Fibroblast of gingiva (primary cell): ENCODE data around the gene NUDT3.
"Not testable (repeated sequence)": the region's sequence is repeated elsewhere in the genome, so short reads cannot be mapped to it uniquely, and the experiment has no call there.

Experiments
- DNase-seq: peaks from one replicate; pipeline ENCODE4 v3.0.0-alpha.2; 2011; ENCODE audit warnings: low read depth

The NUDT3 gene

GRCh38 chr6:34392497-34393190 lies at the start of gene NUDT3:
NUDT3 (minus strand) TSS chr6:34392669; CDS start chr6:34392362, 307 bp downstream.
- DNase-seq, result peak; percentile 91

DNA sequence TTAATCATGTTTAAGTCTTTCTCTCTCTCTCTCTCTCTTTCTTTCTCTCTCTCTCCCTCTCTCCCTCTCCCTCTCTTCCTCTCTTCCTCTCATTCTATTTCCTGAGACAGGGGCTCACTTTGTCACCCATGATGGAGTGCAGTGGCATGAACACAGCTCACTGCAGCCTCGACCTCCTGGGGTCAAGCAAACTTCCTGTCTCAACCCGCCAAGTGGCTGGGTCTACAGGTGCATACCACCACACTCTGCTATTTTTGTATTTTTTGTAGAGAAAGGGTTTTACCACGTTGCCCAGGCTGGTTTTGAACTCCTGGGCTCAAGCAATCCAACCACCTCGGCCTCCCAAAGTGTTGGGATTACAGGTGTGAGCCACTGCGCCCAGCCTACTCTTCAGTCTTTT lies 49.1 kb upstream of the NUDT3 start:
- no peak for DNase-seq

GRCh38 chr6:34439442-34439841 lies 47.0 kb upstream of the NUDT3 start:
- DNase-seq, result no peak

- DNase-seq, result no peak
These were observed 46.2 kb upstream of the NUDT3 start for GRCh38 chr6:34438705-34439104.

DNA sequence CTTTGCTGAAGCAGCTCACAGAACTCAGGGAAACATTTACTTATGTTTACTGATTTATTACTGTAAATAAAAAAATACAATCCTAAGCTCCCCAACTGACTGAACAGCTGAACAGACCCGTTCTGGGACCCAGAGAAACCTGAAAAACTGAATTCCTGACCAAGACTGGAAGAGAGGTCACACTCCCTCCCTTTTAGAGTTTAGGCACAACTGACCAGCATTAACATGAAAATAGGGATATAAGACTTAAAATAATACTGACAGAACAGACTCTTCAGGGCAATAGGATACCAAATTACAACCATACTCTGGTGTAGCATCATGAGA lies 45.1 kb upstream of the NUDT3 start:
- DNase-seq, result no peak

DNA sequence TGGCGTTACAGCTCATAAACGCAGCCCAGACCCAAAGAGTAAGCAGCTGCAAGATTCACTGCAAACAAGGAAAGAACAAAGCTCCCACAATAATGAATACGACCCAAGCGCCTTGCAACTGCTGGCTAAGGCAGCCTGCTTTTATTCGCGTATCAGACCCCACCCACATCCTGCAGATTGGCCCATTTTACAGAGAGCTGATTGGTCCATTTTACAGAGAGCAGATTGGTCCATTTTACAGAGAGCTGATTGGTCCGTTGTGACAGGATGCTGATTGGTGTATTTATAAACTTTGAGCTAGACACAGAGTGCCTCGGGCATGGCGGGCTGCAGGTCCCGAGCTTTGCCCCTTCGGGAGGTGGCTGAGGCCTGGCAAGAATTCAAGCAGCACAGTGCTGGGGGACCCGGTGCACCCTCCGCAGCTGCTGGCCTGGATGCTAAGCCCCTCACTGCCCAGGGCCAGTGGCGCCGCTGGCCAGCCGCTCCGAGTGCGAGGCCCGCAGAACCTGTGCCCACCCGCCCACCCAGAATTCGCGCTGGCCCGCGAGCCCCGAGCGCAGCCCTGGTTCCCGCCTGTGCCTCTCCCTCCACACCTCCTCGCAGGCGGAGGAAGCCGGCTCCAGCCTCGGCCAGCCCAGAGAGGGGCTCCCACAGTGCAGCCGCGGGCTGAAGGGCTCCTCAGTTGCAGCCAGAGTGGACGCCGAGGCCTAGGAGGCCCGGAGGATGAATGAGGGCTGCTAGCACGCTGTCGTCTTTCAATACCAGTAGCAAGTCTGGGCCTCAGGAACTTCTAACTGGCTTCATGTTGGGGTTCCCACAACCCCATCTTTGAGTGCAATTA lies 44.6 kb upstream of the NUDT3 start:
- no peak for DNase-seq

GRCh38 chr6:34435916-34436315 lies 43.4 kb upstream of the NUDT3 start:
- DNase-seq, result no peak

DNA sequence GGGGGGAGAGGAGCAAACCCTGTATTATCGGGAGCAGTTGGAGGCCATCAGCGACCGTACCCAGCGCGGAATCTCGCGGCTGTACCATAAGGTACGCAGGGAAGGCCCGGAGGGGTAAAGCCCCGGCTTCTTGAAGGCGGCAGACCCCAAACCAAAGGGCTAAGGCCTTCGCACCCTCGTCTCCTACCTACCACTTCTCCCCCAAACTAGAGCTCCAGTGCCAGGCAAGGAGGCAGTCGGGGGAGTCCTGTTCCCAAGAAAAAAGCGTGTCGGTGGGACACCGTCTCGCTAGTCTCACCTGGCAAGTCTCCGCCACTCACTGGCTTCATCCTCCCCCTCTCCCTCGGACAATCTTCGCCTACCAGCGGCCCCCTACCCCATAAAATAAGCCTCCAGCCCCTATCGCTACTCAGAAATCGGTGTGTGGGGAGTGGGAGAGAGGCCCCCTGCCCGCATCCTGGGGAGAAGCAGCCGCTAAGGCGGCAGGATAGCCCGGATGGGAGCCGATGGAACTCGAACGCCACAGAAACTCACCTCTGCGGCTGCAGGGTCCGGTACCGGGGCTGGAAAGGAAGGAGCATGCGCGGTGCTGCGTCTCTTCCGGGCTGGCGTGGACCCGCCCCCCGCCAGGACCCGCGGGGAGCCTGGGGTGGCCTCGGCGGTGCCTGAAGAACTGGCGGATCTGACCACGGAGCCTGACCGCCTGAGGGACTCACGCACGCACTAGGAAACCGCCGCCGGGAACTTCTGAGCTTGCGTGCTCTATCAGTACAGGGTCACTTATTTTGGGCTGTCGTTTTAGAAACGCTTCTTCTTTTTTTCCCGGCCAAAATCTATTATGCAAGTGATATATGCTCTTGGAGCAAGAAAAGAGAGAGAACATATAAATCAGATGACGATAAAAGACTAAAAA lies 33.3 kb upstream of the NUDT3 start, which contains the start of gene RPS10:
TSS of gene RPS10 (minus strand) at position 572 of the 913 bp plus-strand sequence. CDS start 848 bp downstream, outside the sequence.
- DNase-seq, result peak; percentile 94

DNA sequence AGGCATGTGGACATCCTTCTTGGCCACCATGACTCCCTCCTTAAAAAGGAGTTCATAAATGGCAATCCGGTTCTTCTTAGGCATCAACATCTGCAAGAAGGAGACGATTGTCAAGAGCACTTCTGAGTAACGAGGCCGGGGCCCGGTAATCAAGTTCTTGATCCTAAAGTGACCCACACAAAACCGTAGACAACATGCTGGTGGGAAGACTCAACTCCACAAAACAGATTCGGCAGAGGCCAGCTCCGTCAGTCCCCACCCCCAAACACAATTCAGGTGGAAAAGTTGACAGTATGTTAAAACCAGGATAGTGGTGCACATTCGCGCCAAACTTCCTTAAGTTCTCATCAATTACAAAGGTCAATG lies 32.6 kb upstream of the NUDT3 start:
- DNase-seq, result no peak

DNA sequence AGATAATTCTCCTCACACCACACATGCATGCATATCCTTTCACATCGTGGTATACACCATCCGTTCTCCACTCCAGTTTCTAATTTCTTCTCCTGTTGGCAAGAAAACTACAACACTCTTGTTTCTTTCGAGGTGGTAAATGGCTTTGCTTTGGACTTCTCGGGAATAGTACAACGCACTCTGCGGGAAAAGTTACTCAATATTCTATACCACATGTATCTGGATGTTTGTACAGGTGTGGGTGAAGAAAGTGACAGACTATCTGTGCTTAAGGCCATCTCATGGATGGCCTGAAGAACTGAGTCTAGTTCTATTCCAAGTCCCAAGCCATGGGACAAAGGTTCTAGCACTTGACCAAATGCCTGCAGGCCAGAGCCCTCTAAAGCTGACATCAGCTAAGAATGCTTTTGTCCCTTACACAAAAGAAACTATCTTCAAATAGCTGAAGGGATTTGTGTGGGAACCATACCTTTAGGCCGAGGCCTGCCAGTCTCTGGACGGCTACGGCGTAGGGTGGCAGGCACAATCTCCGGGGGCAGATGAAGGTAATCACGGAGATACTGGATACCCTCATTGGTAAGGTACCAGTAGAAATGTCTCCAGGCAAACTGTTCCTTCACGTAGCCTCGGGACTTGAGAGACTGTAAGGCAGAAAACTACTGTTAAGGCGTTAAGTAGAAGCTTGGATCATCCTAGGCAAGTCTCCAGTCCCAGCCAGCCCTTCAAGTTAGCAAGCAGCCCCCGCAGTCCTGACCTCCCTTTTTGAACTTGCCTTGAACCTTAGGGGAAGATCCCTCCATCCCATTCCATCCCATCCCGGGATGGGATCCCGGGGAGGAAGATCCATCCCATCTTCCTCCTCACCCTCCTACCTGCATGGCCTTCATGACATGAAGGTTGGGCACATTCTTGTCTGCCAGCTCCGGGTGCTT lies 32.0 kb upstream of the NUDT3 start:
- DNase-seq, result no peak

DNA sequence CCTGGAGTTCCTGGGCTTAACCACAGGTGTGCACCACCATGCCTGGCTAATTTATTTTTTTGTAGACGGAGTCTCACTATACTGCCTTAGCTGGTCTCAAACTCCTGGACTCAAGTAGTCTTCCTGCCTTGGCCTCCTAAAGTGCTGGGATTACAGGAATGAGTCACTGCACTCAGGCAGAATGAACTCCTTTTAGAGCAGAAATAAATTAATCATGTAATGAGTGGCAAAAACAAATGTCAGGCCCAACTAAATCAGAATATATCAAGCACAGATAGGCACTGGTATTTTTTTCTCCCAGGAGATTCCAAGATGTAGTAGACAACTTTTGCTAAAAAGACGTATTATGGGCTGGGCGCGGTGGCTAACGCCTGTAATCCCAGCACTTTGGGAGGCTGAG lies 30.8 kb upstream of the NUDT3 start:
- DNase-seq, result no peak

GRCh38 chr6:34418367-34418766 lies 25.9 kb upstream of the NUDT3 start:
- no peak for DNase-seq

GRCh38 chr6:34416877-34417371 lies 24.5 kb upstream of the NUDT3 start:
- no peak for DNase-seq

DNA sequence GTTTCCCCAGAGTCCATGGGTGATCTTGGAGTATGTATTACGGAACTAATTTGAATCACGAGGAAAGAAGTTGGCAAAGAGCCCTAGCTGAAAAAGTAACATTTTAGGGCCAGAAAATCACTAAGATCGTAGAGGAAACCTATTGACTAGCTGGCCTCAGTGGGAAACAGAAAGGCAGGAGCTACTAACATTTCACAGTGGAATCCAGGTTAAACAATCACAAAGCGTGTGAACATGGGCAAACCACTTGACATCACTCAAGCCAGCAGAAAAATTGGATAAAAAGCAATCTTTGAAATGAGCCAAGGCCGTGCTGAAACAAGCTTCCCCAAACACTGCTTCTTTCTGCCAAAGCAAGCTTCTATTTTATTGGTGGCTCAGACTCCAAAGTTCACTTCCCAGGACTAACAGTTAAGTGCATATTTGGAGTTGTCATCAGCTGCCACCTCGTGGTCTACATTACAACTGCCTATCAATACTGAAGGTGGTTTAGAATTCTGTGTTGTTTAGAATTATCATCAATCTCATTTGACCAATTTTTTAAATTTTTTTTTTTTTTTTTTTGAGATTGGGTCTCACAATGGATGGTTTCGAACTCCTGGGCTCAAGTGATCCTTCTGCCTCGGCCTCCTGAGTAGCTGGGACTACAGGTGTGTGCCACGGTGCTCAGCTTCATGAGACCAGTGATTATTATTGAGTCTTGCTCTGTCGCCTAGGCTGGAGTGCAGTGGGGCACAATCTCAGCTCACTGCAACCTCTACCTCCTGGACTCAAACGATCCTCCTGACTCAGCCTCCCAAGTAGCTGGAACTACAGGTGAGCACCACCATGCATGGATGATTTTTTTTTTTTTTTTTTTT lies 22.8 kb upstream of the NUDT3 start:
- peak; percentile 83 for DNase-seq

- DNase-seq, result no peak
These were observed 20.3 kb upstream of the NUDT3 start for GRCh38 chr6:34412643-34413214.

DNA sequence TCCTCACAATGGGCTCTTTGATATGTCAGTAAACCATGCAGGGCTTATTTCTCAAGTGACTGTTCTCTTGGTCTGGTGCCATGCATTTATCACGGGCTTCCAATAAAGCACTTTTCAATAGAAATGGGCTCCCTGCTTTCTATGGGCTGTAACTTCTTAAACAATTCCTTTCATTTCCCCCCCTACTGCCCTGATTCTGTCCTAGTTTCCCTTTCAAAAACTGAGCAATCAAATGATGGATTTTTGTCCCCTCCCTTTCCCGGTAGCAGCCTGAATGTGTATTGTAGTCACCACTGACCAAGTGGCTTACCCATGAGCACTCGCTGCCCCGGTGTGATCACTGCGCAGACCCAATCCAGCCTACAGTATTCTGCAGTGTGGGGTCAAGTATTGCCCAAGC lies 19.5 kb upstream of the NUDT3 start:
- DNase-seq, result no peak

DNA sequence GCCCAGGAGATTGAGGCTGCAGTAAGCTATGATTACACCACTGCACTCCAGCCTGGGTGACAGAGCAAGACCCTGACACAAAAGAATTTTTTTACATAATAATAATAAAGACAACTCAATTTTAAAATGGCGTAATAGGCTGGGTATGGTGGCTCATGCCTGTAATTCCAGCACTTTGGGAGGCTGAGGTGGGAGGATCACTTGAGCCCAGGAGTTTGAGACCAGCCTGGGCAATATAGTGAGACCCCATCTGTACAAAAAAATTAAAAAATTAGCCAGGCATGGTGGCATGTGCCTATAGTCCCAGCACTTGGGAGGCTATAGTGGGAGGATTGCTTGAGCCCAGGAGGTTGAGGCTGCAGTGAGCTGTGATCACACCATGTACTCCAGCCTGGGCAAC lies 15.4 kb upstream of the NUDT3 start:
- DNase-seq, result not testable (repeated sequence)

DNA sequence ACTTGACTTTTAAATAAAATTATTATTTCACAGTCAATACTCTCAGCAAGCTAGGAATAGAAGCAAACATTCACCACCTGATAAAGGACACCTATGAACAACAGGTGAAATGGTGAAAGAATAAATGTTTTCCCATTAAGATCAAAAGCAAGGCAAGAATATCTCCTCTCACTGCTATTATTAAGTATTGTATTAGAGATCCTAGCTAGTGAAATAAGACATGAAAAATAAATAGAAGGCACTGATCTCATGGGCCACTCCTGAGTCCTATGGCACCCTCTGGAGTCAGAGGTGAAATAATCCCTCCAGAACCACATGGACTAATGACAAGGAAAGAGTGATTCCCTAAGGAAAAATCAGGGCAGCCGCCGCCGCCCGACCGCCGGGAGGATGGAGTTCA lies 4.0 kb upstream of the NUDT3 start:
- no peak for DNase-seq

- DNase-seq, result no peak
These were observed 1.5 kb upstream of the NUDT3 start for GRCh38 chr6:34393966-34394305.
